GDM1 (cell line): Measurements from ENCODE around the gene CD248.

Experiments
- DNase-seq: peaks from one replicate; lab custom pipeline; 2025; lab: John Stamatoyannopoulos, UW

The CD248 gene

DNA sequence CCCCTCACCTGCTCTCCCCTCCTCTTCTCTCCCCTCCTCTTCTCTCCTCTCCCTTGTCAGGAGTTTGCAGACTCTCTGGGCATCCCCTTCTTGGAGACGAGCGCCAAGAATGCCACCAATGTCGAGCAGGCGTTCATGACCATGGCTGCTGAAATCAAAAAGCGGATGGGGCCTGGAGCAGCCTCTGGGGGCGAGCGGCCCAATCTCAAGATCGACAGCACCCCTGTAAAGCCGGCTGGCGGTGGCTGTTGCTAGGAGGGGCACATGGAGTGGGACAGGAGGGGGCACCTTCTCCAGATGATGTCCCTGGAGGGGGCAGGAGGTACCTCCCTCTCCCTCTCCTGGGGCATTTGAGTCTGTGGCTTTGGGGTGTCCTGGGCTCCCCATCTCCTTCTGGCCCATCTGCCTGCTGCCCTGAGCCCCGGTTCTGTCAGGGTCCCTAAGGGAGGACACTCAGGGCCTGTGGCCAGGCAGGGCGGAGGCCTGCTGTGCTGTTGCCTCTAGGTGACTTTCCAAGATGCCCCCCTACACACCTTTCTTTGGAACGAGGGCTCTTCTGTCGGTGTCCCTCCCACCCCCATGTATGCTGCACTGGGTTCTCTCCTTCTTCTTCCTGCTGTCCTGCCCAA is 40.7 kb downstream of the CD248 start:
- DNase-seq, result no peak

DNA sequence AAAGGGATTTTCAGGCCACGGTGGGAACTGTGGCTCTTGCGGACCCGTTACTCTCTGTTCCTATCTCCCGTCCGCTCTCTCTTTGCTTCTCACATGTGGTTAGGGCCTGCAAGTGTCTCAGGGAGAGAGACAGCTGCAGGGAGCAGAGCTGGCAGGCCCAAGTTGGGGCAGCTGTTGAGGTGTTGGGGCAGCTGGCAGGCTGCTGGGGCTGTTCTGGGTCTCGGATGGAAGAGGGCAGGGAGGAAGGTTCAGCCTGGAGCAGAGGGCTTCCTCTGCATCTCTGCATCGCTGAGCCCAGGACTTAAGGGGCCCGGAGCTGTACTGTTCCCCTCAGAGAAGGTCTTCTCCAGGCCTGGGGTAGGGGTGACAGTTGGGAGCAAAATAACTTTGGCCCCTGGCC is 41.4 kb downstream of the CD248 start:
- DNase-seq, result no peak

DNA sequence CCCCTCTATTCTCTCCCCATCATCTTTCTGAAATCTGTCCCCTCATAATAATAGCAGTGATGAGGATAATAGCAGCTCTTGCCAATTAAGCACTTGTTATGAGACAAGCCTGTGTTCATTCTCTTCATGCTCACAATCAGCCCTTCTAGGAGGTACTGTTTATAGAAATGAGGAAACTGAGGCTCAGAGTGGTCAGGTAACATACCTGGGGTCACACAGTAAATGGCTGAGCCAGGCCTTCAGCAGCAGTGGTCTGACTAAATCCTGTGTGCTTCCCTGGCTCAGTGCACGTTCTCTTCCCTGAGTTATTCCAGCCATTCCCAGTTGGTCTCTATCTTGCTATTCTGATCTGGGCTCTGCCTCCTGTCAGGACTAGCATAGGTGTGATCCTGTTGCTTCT is 42.6 kb downstream of the CD248 start:
- DNase-seq, result no peak

DNA sequence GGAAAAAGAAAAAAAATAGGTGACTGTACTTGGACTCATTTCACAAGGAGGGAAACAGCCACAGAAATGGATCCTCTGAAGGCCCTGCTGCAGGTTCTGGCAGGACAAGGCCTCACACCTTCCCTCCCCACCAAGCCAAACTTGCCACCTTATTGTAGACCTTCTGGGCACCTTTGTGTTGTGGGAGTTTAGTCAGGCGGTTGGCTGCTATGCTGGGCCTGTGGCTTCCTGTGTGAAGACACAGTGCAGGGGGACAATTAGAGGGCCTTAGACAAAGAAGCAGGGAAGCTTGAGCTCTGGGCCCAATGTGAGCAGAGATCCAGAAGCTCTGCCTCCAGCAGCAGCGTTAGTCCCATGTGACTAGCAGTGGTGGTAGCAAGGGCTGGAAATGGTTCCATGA is 44.2 kb downstream of the CD248 start:
- no peak for DNase-seq

- no peak for DNase-seq
Observed at GRCh38 chr11:66271816-66272215, 45.0 kb downstream of the CD248 start.

GRCh38 chr11:66268952-66269905 is 47.6 kb downstream of the CD248 start:
- DNase-seq, result peak; percentile 37

GRCh38 chr11:66268244-66268951 is 48.4 kb downstream of the CD248 start, which contains the start of gene RAB1B:
Gene RAB1B, plus strand, starts transcription at chr11:66268639. Its CDS starts 41 bp downstream, at chr11:66268680.
- DNase-seq, result peak; percentile 99

DNA sequence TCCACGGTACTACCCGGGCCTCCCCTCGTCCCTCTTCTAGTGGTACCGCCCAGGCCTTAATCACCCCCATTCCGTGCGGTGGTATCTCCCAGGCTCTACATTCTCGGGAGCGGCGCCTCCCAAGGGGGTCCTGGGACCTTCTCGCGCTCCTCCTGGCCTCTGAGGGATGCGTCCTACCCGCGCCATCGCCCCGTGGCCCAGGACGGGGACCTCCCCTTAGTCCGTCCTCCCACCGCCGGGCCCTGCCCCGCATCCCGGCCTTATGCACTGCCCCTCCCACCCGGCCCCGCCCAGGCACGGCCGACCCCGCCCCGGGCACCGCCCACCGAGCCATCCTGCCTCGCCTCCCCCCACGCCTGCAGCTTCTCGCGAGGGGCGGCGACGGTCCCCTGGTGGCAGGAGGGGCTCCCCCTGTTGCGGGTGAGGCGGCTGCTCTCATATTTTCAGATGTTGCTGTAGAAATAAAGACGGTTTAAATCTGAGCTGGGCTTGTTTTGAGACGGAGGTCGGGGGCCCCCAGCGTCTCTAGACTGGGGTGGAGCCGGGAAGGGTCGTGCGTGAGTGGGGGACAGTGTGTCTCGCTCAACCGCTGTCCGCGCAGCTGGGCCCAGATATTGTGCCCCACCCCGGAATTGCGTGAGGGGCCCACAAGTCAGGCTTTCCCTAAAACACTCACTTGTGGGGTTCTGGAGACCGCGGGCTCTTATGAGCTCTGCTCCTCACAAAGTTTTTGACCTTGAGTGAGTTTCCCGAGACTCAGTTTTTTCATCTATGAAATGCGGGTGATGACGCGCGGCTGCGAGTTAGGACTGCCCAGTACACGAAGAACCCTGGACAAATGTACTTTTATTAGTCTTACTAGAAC is 49.2 kb downstream of the CD248 start:
- DNase-seq, result peak; percentile 80

DNA sequence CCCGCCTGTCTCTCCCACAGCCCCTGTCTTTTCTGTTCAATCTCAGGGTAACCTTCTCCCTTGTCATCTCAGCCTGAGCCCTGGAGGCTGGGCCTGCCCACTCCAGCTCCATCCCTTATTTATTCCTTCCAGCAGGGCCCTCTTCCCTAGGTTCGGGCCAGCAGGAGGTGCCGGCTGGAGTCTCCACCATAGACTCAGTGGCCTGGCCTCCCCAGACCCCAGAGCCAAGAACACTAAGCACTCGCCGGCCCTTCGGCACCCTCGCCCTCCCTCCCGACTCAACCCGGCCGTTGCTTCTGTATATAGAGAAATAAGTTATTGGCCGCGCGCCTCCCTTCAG is 49.8 kb downstream of the CD248 start:
- no peak for DNase-seq

GRCh38 chr11:66266378-66267038 is 50.3 kb downstream of the CD248 start:
- DNase-seq, result no peak

DNA sequence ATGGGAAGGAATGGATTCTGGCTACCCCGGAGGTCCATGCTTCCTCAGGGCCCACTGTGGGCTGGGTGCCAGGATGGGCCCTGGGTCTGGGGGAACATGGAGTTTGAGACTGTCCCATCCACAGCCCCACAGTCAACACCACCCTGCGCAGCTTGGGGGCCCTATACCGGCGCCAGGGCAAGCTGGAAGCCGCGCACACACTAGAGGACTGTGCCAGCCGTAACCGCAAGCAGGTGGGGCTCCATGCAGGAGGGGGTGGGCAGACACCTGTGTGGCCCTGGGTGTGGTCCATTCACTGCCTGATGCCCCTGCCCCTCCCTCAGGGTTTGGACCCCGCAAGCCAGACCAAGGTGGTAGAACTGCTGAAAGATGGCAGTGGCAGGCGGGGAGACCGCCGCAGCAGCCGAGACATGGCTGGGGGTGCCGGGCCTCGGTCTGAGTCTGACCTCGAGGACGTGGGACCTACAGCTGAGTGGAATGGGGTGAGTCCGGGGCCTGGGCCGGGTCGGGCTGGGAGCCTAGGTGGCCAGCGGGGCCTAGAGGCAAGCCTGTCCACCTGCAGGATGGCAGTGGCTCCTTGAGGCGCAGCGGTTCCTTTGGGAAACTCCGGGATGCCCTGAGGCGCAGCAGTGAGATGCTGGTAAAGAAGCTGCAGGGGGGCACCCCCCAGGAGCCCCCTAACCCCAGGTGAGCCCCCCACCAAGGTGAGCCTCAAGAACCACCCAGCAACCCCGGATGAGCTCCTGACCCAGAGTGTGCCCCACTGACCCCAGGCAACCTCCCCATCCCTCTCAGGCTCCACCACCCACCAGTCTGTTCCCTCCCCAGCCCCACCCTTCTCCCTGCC is 51.1 kb downstream of the CD248 start:
- DNase-seq, result no peak

GRCh38 chr11:66264914-66265313 is 51.9 kb downstream of the CD248 start:
- no peak for DNase-seq
